AML-193 (cell line): Measurements from ENCODE around the gene KCNAB3.
A peak's percentile ranks its signal among the peaks of the same experiment; 100 is the strongest.
"Not testable (repeated sequence)": the region's sequence is repeated elsewhere in the genome, so short reads cannot be mapped to it uniquely, and the experiment has no call there.

ENCODE experiments used
- DNase-seq, 2 experiments: peaks; one replicate each; lab custom pipeline; 2025; lab: John Stamatoyannopoulos, UW

The KCNAB3 gene

GRCh38 chr17:7929158-7930023 is at the start of gene KCNAB3:
TSS of gene KCNAB3 (minus strand) at chr17:7929856. CDS start at chr17:7929435, 421 bp downstream.
- no peak for DNase-seq

- DNase-seq = no peak
Measured at GRCh38 chr17:7977805-7978204, 48.1 kb upstream of the KCNAB3 start.

GRCh38 chr17:7977039-7977438 is 47.4 kb upstream of the KCNAB3 start:
- no peak for DNase-seq

DNA sequence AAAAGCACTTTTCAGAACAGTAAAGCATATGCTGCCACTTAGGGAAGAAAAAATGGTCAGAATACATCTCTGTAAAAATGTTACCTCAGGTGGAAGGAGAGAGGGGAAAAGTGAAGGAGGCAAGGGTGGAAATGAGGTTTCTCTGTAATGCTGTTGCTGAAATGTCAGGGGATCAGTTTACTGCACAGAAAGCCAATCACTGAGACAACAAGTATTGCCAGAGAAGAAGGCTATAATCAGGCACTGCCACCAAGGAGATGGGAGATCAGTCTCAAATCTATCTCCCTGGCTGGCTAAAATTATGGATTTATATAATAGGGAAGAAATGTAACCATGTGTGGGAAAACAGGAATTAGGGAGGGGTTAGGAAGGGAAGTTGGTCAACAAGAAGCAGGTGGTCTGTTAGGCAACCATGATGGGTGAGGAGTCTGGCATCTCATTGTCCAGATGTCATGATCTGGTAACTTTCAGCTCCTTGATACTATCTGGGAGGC is 45.0 kb upstream of the KCNAB3 start:
- no peak for DNase-seq

DNA sequence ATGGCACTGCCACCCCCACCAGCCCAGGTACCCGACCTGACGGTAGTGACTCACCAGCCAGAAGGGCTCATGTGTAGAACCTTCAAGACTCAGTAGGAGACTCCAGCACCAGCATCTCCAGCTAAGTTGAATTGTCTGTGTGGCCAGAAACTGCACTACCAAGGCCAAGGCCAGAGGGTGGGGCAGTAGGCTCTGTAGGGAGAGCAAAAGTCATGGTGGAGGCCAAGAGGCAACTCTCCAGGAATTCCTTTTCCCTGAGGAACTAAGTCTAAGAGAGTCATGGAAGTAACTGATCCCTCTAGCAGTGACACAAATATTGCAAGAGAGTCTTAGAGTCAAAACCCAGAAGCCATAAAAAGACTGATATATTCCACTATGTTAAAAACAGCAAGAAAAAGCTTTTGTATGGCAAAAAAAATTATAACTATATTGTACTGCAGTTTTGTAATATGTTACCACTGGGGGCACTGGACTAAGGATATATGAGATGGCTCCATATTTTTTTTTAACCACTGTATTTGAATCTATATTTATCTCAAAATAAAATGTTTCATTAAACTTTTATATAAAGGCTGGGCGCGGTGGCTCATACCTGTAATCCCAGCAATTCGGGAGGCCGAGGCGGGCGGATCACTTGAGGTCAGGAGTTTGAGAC is 42.6 kb upstream of the KCNAB3 start:
- DNase-seq = no peak

GRCh38 chr17:7971651-7972050 is 42.0 kb upstream of the KCNAB3 start:
- DNase-seq = no peak

- peak; percentile 75 to 86 for DNase-seq
Measured at GRCh38 chr17:7969433-7969832, 39.8 kb upstream of the KCNAB3 start.

- DNase-seq = no peak
Measured at GRCh38 chr17:7967751-7968150, 38.1 kb upstream of the KCNAB3 start.

DNA sequence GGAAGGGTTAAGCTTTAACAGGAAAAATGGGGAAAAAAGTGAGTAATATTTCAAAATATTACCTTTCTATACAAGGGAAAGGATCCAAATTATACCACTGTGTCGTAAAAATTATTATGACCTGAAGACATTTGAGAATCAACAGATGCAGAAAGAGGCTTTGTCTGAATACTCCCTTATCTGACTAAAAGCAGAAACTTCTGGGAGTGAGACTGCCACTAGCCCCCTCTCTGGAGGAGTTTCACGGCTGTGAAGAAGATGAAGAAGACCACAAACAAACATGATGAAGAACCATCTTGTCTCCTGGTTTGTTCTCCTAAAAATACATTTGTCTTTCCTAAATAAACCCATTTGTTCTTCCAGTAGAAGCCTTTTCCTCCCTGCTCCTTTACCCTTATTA is 31.8 kb upstream of the KCNAB3 start:
- DNase-seq = no peak

GRCh38 chr17:7959503-7960253 is 30.0 kb upstream of the KCNAB3 start:
- DNase-seq = peak; percentile 48 to 67

DNA sequence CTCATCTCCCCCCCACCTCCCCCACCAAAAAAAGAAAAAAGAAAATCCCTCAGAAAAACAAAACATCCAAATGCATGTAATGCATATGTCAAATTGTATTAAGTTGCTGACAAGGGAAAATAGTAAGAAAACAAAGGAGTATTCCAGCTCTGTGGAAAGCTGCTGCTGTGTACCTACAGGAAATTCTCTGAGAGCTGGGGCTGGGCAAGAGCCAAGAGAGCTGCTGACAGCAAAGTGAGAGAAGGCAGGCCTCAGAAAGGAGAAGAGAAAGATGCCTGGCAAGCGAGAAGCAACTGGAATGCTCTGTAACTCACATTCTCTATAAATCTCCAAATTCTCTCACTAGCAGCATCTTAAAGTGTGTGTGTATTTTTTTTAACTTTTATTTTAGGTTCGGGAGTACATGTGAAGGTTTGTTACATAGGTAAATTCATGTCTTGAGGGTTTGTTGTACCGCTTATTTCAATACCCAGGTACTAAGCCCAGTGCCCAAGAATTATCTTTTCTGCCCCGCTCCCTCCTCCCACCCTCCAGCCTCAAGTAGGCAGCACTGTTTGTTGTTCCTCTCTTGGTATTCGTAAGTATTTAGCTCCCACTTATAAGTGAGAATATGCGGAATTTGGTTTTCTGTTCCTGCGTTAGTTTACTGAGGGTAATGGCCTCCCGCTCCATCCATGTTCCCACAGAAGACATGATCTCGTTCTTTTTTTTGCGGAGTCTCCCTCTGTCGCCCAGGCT is 26.7 kb upstream of the KCNAB3 start:
- no peak for DNase-seq

DNA sequence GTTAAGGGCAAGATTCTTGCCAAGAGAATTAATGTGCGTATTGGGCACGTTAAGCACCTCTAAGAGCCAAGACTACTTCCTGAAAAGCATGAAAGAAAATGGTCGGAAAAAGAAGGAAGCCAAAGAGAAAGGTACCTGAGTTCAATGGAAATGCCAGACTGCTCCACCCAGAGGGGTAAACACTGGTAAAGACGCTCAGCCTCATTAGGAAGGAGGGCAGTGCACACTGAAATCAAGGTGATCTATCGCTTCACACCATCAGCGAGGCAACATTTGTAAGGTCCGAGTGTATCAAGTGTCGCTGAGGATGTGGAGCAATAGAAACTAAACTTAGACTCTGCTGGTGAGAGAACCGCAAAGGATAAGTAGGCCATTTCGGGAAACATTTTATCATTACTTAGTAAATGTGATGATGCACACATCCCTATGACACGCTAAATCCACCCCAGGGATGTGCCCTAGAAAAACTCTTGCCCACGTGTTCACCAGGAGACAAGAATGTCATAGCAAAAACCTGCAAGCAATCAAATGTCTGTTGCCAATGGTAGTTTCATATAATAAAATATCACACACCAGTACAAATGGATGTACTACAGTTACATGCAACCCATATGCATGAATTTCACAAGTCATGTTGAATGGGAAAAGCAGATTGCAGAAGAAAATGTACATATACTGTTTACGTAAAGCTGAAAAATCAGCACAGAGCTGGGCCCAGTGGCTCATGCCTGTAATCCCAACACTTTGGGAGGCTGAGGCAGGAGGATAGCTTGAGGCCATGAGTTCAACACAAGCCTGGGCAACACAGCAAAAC is 26.0 kb upstream of the KCNAB3 start:
- no peak for DNase-seq

- DNase-seq = not testable (repeated sequence)
Measured at GRCh38 chr17:7953266-7953665, 23.6 kb upstream of the KCNAB3 start.

DNA sequence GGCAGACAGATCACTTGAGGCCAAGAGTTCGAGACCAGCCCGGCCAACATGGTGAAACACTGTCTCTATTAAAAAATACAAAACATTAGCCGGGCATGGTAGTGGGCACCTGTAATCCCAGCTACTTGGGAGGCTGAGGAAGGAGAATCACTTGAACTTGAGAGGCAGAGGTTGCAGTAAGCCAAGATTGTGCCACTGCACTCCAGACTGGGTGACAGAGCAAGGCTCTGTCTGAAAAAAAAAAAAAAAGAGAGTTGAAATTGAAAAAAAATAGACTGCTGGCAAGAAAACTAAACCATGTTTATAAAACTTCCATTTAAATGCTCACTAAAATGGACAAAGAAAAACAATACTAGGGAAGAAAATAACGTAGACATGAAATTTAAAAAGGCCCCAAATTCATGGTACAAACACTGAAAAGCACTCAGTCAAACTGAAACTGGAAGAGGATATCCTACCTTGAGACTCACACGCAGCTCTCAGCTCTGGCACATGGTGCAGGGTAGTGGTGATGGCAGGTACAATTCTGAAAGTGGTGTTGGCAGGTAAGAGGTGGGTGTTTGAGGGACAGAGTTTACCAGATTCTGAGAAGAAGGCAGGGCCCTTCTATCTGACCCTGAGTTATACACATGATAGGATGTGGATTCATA is 21.6 kb upstream of the KCNAB3 start:
- DNase-seq = no peak

DNA sequence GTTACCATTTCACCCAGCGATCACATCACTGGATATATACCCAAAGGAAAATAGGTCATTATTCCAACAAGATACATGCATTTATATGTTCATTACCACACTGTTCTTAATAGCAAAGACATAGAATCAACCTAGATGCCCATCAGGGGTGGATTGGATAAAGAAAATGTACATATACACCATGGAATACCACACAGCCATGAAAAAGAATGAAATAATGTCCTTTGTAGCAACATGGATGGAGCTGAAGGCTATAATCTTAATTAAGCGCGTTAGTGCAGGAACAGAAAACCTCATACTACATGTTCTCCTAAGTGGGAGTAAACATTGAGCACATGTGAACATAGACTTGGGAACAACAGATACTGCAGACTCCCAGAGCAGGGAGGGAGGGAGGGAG is 20.9 kb upstream of the KCNAB3 start:
- DNase-seq = no peak

DNA sequence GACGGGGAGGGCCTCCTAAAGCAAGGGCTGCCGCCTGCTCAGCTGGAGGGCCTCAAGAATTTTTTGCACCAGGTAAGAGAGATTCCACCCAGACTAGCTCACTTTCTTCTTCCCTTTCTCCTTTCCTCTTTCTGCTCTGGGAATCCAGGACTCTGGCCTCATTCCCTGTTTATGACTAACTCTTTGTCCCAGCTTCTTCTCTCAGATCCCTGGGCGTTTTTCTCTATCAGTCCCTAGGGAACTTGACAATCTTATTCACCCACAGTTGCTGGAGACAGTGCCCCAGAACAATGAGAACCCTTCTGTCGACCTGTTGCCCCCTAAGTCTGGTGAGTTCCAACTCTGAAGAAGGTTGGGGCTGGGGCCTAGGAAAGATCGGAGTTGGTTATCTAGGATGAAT is 18.0 kb upstream of the KCNAB3 start:
- DNase-seq = no peak

DNA sequence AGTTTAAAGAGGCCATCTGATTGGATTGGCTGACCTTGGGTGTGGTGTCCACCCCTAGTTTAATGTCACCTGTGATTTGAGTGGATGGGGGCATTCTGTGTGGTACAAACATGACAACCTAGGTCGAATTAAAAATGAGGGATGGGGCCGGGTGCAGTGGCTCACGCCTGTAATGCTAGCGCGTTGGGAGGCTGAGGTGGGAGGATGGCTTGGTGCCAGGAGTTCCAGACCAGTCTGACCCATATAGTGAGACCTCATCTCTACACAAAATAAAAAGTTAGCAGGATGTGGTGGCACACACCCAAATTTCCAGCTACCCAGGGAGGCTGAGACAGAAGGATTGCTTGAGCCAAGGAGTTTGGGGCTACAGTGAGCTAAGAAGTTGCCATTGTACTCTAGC is 16.8 kb upstream of the KCNAB3 start:
- no peak for DNase-seq

GRCh38 chr17:7945651-7946050 is 16.0 kb upstream of the KCNAB3 start:
- DNase-seq = no peak

DNA sequence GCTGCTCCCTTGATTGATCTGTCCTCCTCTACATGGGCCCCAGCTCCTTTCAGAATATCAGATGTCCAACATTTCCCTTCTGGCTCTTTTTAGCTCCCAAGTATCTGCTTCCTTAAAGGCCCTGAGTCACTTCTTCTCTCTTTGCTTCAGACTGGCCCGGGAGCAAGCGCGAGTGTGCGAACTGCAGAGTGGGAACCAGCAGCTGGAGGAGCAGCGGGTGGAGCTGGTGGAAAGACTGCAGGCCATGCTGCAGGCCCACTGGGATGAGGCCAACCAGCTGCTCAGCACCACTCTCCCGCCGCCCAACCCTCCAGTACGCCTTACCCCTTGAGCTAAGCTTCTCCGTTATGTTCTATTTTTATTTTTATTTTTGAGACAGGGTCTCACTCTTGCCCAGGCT is 14.7 kb upstream of the KCNAB3 start:
- no peak for DNase-seq

GRCh38 chr17:7943291-7943690 is 13.6 kb upstream of the KCNAB3 start:
- no peak for DNase-seq
